Measurements from ENCODE around the gene CRYBG1.

GRCh38 chr6:106522562-106523250 lies 162.2 kb downstream of the CRYBG1 start:
- TF ChIP-seq MAX (IDR thresholded peaks at IDR 0.05): no peak
- TF ChIP-seq TCF12 (IDR thresholded peaks at IDR 0.05; ENCODE audit: low read depth): no peak
- no peak for TF ChIP-seq YY1 (IDR thresholded peaks at IDR 0.05; ENCODE audit: low read depth)
- TF ChIP-seq REST (IDR thresholded peaks at IDR 0.05; ENCODE audit: low read depth): no peak
- TF ChIP-seq EGR1 (IDR thresholded peaks at IDR 0.05): no peak
- TF ChIP-seq EP300 (IDR thresholded peaks at IDR 0.05; ENCODE audit: borderline replicate concordance): no peak
- no peak for TF ChIP-seq FOXM1 (IDR thresholded peaks at IDR 0.05; ENCODE audit: borderline replicate concordance, low read depth)
- TF ChIP-seq ZBTB7A (IDR thresholded peaks at IDR 0.05; ENCODE audit: low read depth): no peak
- no peak for TF ChIP-seq RAD21 (IDR thresholded peaks at IDR 0.05; ENCODE audit: low read depth)
- no peak for TF ChIP-seq TAF1 (IDR thresholded peaks at IDR 0.05; ENCODE audit: low read depth)

Measured in Ishikawa (cell line).